ENCODE measurements around the gene ARHGAP31. TPM values are rescaled to one million over a fixed set of nuclear protein-coding genes. Genes with fewer than 3 reads are reported as not detected.

Gene ARHGAP31
- total and polyA plus RNA-seq, 10 of the 15 experiments (the other 5 are each of a cell fraction or from before 2014, with no cell fraction given): 0.97 to 29.8 (median 10.3) TPM

GRCh38 chr3:119333773-119334509 is 39.8 kb downstream of the ARHGAP31 start (continued):
- TF ChIP-seq E2F4 (IDR thresholded peaks at IDR 0.05; ENCODE audit: low read depth, low read length) (no peak), MTA3 (IDR thresholded peaks at IDR 0.05; ENCODE audit: borderline replicate concordance, low read length) (no peak), ZNF384 (IDR thresholded peaks at IDR 0.05; ENCODE audit: borderline replicate concordance, low read depth, low read length) (no peak), NR2F1 (conservative IDR thresholded peaks at IDR 0.05) (no peak), PML (IDR thresholded peaks at IDR 0.05; ENCODE audit: low read length) (no peak)

- no peak overlapping the region for H3K4me3 ChIP-seq
- H3K79me2 ChIP-seq (ENCODE audit: control insufficient read depth, insufficient read depth, low read length): no peaks in the 10 kb centered on the region; the same call in 1 of the 2 replicates
- ATAC-seq (no peak), DNase-seq (ENCODE audit: low read depth, low spot score) (no peak), FAIRE-seq (no peak)
- RAD21 ChIA-PET (ENCODE audit: unreplicated experiment): no interaction called here
- no peaks in the 10 kb centered on the region for H3K27me3 ChIP-seq (replicated peaks in 1 of 2; ENCODE audit: control insufficient read depth in 2 of 2, insufficient read depth in 2 of 2, low read length in 1 of 2)
- TF ChIP-seq BCLAF1 (IDR thresholded peaks at IDR 0.05): no peak
- no peak for TF ChIP-seq SIX5 (IDR thresholded peaks at IDR 0.05; ENCODE audit: low read depth, low read length, severe bottlenecking)
- TF ChIP-seq PBX3 (IDR thresholded peaks at IDR 0.05; ENCODE audit: insufficient replicate concordance, low read depth, low read length): no peak
- no peak for TF ChIP-seq BRCA1 (IDR thresholded peaks at IDR 0.05; ENCODE audit: low read depth, low read length)
- no peak for TF ChIP-seq MAX (IDR thresholded peaks at IDR 0.05; ENCODE audit: low read depth, low read length)
- no peak for TF ChIP-seq ATF7 (IDR thresholded peaks at IDR 0.05; ENCODE audit: low read depth)
- TF ChIP-seq NFYB (IDR thresholded peaks at IDR 0.05; ENCODE audit: insufficient read depth, low read depth, low read length): no peak
- no peak for TF ChIP-seq ZNF217 (IDR thresholded peaks at IDR 0.05)
- no peak for TF ChIP-seq SUPT20H (IDR thresholded peaks at IDR 0.05; ENCODE audit: borderline replicate concordance, control insufficient read depth, low read depth, low read length)
- TF ChIP-seq GABPA (IDR thresholded peaks at IDR 0.05; ENCODE audit: low read depth): no peak
- TF ChIP-seq POLR2A (IDR thresholded peaks at IDR 0.05; ENCODE audit: low read depth, low read length): no peak
- no peak for TF ChIP-seq IKZF2 (IDR thresholded peaks at IDR 0.05)
- TF ChIP-seq CEBPB (IDR thresholded peaks at IDR 0.05; ENCODE audit: borderline replicate concordance in 1 of 2, low read depth in 2 of 2, low read length in 2 of 2): no peak
- no peak overlapping the region for H3K4me2 ChIP-seq (ENCODE audit: control insufficient read depth, insufficient read depth)
- intact Hi-C loops (cut with micrococcal nuclease; ENCODE audit: unreplicated experiment) (no loop called here), in situ Hi-C loops (cut with MboI) (no loop called here)
- CTCF ChIA-PET: interaction anchor here (0.6 kb wide), 1 partner anchor 11 kb away, joined by 5 read pairs; no protein-coding TSS in a partner anchor
- H4K20me1 ChIP-seq (ENCODE audit: control insufficient read depth, insufficient read depth): no peaks in the 10 kb centered on the region
- SMC1A ChIA-PET (ENCODE audit: uncharacterized antibody, unreplicated experiment): interaction anchor here (1.3 to 5.6 kb wide), 3 partner anchors 11 to 43 kb away, joined by 3 to 32 read pairs (median 16); partner anchors contain the start of gene ARHGAP31
- no peaks in the 10 kb centered on the region; a peak in 2 of 4 replicates for H3K36me3 ChIP-seq (ENCODE audit: control insufficient read depth in 2 of 2, insufficient read depth in 2 of 2, low read length in 1 of 2)
- peaks cover 6% of the 10 kb centered on the region; the same call in 1 of the 2 replicates for H3K4me1 ChIP-seq (ENCODE audit: control insufficient read depth, insufficient read depth, low read length)
- H2AFZ ChIP-seq (ENCODE audit: control insufficient read depth, low read depth, low read length): no peak overlapping the region
- no peak overlapping the region for H3K9ac ChIP-seq (ENCODE audit: control insufficient read depth, insufficient read depth, low read length)
- no peak overlapping the region for H3K27ac ChIP-seq (ENCODE audit: control insufficient read depth, insufficient read depth)
- H3K9me3 ChIP-seq (replicated peaks; ENCODE audit: control insufficient read depth, insufficient read depth, low read length): peaks cover 3% of the 10 kb centered on the region; the same call in 2 of the 3 replicates
- 99% methylated on average over 5 of the region's 5 CpGs for WGBS (ENCODE audit: insufficient coverage, insufficient replicate concordance, low lambda C conversion rate, missing lambda C conversion rate)
- no TSS peak for BruUV-seq (replicated peaks)
- POLR2A ChIA-PET: no interaction called here
Observed at GRCh38 chr3:119336823-119337222, 42.6 kb downstream of the ARHGAP31 start.
